GM19351 (cell line): ENCODE data around the gene CTSZ.
"Not testable (repeated sequence)": the region's sequence is repeated elsewhere in the genome, so short reads cannot be mapped to it uniquely, and the experiment has no call there.

ENCODE experiments used
- ATAC-seq: cut with Tn5 transposase; IDR thresholded peaks from one replicate; pipeline ENCODE4 v1.9.1; 2021; ENCODE audit warnings: mild to moderate bottlenecking, moderate library complexity; ENCODE audit not compliant: unreplicated experiment

CTSZ gene

GRCh38 chr20:59001068-59001448 is 6.0 kb downstream of the CTSZ start:
- ATAC-seq, result no peak

- ATAC-seq, result no peak
Observed at GRCh38 chr20:59000326-59000725, 6.7 kb downstream of the CTSZ start.

GRCh38 chr20:58998656-58999055 is 8.4 kb downstream of the CTSZ start:
- no peak for ATAC-seq

GRCh38 chr20:58997141-58997770 is 9.8 kb downstream of the CTSZ start:
- no peak for ATAC-seq

- no peak for ATAC-seq
Observed at GRCh38 chr20:58996226-58996611, 10.8 kb downstream of the CTSZ start.

GRCh38 chr20:58995461-58996225 is 11.4 kb downstream of the CTSZ start:
- ATAC-seq, result no peak

- no peak for ATAC-seq
Observed at GRCh38 chr20:58994390-58995159, 12.5 kb downstream of the CTSZ start.

- ATAC-seq, result peak; percentile 64
Observed at GRCh38 chr20:58993332-58994248, 13.5 kb downstream of the CTSZ start.

- ATAC-seq, result no peak
Observed at GRCh38 chr20:58992911-58993310, 14.1 kb downstream of the CTSZ start.

GRCh38 chr20:58991715-58992114 is 15.3 kb downstream of the CTSZ start:
- ATAC-seq, result no peak

- ATAC-seq, result no peak
Observed at GRCh38 chr20:58990651-58991445, 16.2 kb downstream of the CTSZ start.

GRCh38 chr20:58989196-58989595 is 17.9 kb downstream of the CTSZ start:
- no peak for ATAC-seq

- no peak for ATAC-seq
Observed at GRCh38 chr20:58988565-58988882, 18.5 kb downstream of the CTSZ start.

GRCh38 chr20:58987790-58988564 is 19.1 kb downstream of the CTSZ start:
- no peak for ATAC-seq

- no peak for ATAC-seq
Observed at GRCh38 chr20:58986968-58987517, 20.0 kb downstream of the CTSZ start.

- ATAC-seq, result no peak
Observed at GRCh38 chr20:58986286-58986967, 20.6 kb downstream of the CTSZ start.

GRCh38 chr20:58985656-58986055 is 21.4 kb downstream of the CTSZ start:
- no peak for ATAC-seq

- ATAC-seq, result no peak
Observed at GRCh38 chr20:58984691-58985090, 22.4 kb downstream of the CTSZ start.

- ATAC-seq, result not testable (repeated sequence)
Observed at GRCh38 chr20:58983115-58983468, 24.0 kb downstream of the CTSZ start.
